Measurements from ENCODE around the gene NOTCH1.

Gene NOTCH1

GRCh38 chr9:136455043-136456002, 90.5 kb downstream of the NOTCH1 start:
- no peak for DNase-seq

GRCh38 chr9:136454026-136454796, 91.6 kb downstream of the NOTCH1 start:
- no peak for DNase-seq

GRCh38 chr9:136453326-136453725, 92.5 kb downstream of the NOTCH1 start:
- no peak for DNase-seq

GRCh38 chr9:136451221-136451877, 94.5 kb downstream of the NOTCH1 start:
- no peak for DNase-seq

- DNase-seq: no peak
These were observed 97.2 kb downstream of the NOTCH1 start for GRCh38 chr9:136448655-136449054.

- no peak for DNase-seq
These were observed 98.6 kb downstream of the NOTCH1 start for GRCh38 chr9:136447173-136447778.

- DNase-seq: no peak
These were observed 100.0 kb downstream of the NOTCH1 start for GRCh38 chr9:136445799-136446198.

All from NK-92 treated with Interleukin-12 subunit alpha and Interleukin-12 subunit beta, amount 100 ng/mL, for 24 hours (cell line).